GM12892 (cell line): ENCODE measurements around the gene CPLX1.

Experiments used
- POLR2A ChIP-seq: IDR thresholded peaks from 2 replicates; pipeline ENCODE4 v1.6.1; 2011; ENCODE audit warnings: low read depth, low read length, control low read depth
- POLR2AphosphoS5 ChIP-seq: IDR thresholded peaks from 2 replicates; pipeline ENCODE4 v1.6.1; 2011; ENCODE audit warnings: low read depth, low read length, control low read depth

- TF ChIP-seq POLR2AphosphoS5 = no peak
- TF ChIP-seq POLR2A = no peak
Measured at GRCh38 chr4:793941-794621, 31.8 kb downstream of the CPLX1 start.
